Progenitor cell of endocrine pancreas (in vitro differentiated cells): ENCODE measurements around the gene ADH1A. TPM values are rescaled to one million over a fixed set of nuclear protein-coding genes. Genes with fewer than 3 reads are reported as not detected.

Source experiments
- total RNA-seq: library from RNA; stranded (reverse); gene quantifications from 2 replicates; pipeline ENCODE4 v1.2.1, GENCODE V29; 2021

ADH1A gene
- total RNA-seq, 1 donor from 2014 or later, result 5.6 TPM

Other genes with a start within 250 kb of the ADH1A start
- 211 and 213 TPM in 2 replicates for gene ADH5, start 202.2 kb downstream of the ADH1A start, total RNA-seq
- gene ADH4, start 146.7 kb downstream of the ADH1A start, total RNA-seq, result not detected in 2 replicates
- gene ADH6, start 71.7 kb downstream of the ADH1A start, total RNA-seq, result 1.9 TPM in 2 replicates
- gene ADH1B, start 30.4 kb upstream of the ADH1A start, total RNA-seq, result 0.29 and 0.53 TPM in 2 replicates
- gene ADH1C, start 61.8 kb upstream of the ADH1A start, total RNA-seq, result 3.3 and 4.6 TPM in 2 replicates
- not detected in 2 replicates for gene ADH7, start 144.4 kb upstream of the ADH1A start, total RNA-seq
- gene C4orf17, start 220.0 kb upstream of the ADH1A start, total RNA-seq, result not detected in 2 replicates